ENCODE measurements around the gene SLC25A42. TPM values are rescaled to one million over a fixed set of nuclear protein-coding genes. Genes with fewer than 3 reads are reported as not detected.
"Not testable (repeated sequence)": the region's sequence is repeated elsewhere in the genome, so short reads cannot be mapped to it uniquely, and the experiment has no call there.

Gene SLC25A42
- total and polyA plus RNA-seq, 2 donors (not counting 1 experiment from before 2014, with no cell fraction given): 36.5 to 83.9 TPM

GRCh38 chr19:19133985-19134384 is 70.2 kb downstream of the SLC25A42 start:
- Mint-ChIP-seq H3K4me3 (no peak overlapping the region), H3K27ac (no peak overlapping the region), H3K27me3 (no peaks in the 10 kb centered on the region), H3K9me3 (ENCODE audit: insufficient read depth) (peaks cover 3% of the 10 kb centered on the region), H3K4me1 (peaks cover 35% of the 10 kb centered on the region)
- H3K4me2 ChIP-seq (replicated peaks; ENCODE audit: low read depth, low read length, poor library complexity, severe bottlenecking): no peak overlapping the region
- intact Hi-C loops (cut with micrococcal nuclease): no loop called here
- H3K4me3 ChIP-seq (ENCODE audit: control extremely low read depth in 1 of 5, extremely low read depth in 1 of 5, insufficient read depth in 1 of 5, low read depth in 2 of 5, low read length in 4 of 5): no peak overlapping the region
- peaks cover 0 to 2% of the 10 kb centered on the region in 2 experiments for H3K36me3 ChIP-seq (replicated peaks in 1 of 2; ENCODE audit: control extremely low read depth in 1 of 2, control insufficient read depth in 1 of 2, extremely low read depth in 1 of 2, insufficient read depth in 2 of 2, low read length in 1 of 2)
- H3K27ac ChIP-seq (ENCODE audit: low read length in 2 of 2): no peak overlapping the region
- CTCF ChIA-PET: interaction anchor here (0.9 to 1.5 kb wide), 2 partner anchors 11 to 83 kb away, joined by 3 read pairs; no protein-coding TSS in a partner anchor
- no peak overlapping the region for H2AFZ ChIP-seq (ENCODE audit: insufficient read depth, low read depth, low read length, poor library complexity, severe bottlenecking)
- no peaks in the 10 kb centered on the region for H3K27me3 ChIP-seq (replicated peaks in 1 of 4; ENCODE audit: control extremely low read depth in 1 of 4, control insufficient read depth in 3 of 4, insufficient read depth in 4 of 4, low read length in 3 of 4)
- WGBS (ENCODE audit: insufficient coverage): 90% methylated on average over 2 of the region's 6 CpGs
- TF ChIP-seq EZH2 (IDR thresholded peaks at IDR 0.05; ENCODE audit: borderline replicate concordance, insufficient read depth, low read depth, low read length, poor library complexity, severe bottlenecking) (no peak), CTCF (IDR thresholded peaks at IDR 0.05) (no peak)
- H3K9ac ChIP-seq (ENCODE audit: low read length): no peak overlapping the region
- POLR2A ChIA-PET: no interaction called here
- DNase-seq (no peak), ATAC-seq (ENCODE audit: low read depth) (no peak)
- peaks cover 0 to 17% (median 4%) of the 10 kb centered on the region in 3 donors for H3K9me3 ChIP-seq (ENCODE audit: control extremely low read depth in 1 of 3, control insufficient read depth in 2 of 3, insufficient read depth in 1 of 3, low read length in 2 of 3)
- peaks cover 13 to 26% of the 10 kb centered on the region in 2 donors for H3K4me1 ChIP-seq (ENCODE audit: control insufficient read depth in 2 of 2, insufficient read depth in 2 of 2, low read length in 2 of 2)
- H4K20me1 ChIP-seq (ENCODE audit: control insufficient read depth, insufficient read depth, low read length, poor library complexity, severe bottlenecking): no peaks in the 10 kb centered on the region
- H3K79me2 ChIP-seq (ENCODE audit: control insufficient read depth, insufficient read depth, low read length): peaks cover 15% of the 10 kb centered on the region

- 24% methylated on average over 14 of the region's 21 CpGs for WGBS (ENCODE audit: insufficient coverage)
- peaks cover 41% of the 10 kb centered on the region for H3K4me1 Mint-ChIP-seq
- Histone ChIP-seq H3K27me3 (replicated peaks in 1 of 4; ENCODE audit: control extremely low read depth in 1 of 4, control insufficient read depth in 3 of 4, insufficient read depth in 4 of 4, low read length in 3 of 4) (no peaks in the 10 kb centered on the region), H3K4me2 (replicated peaks; ENCODE audit: low read depth, low read length, poor library complexity, severe bottlenecking) (peak overlapping the region; percentile 62), H3K9me3 (ENCODE audit: control extremely low read depth in 1 of 3, control insufficient read depth in 2 of 3, insufficient read depth in 1 of 3, low read length in 2 of 3) (peaks cover 0 to 17% (median 4%) of the 10 kb centered on the region in 3 donors), H2AFZ (ENCODE audit: insufficient read depth, low read depth, low read length, poor library complexity, severe bottlenecking) (no peak overlapping the region), H3K9ac (ENCODE audit: low read length) (no peak overlapping the region), H4K20me1 (ENCODE audit: control insufficient read depth, insufficient read depth, low read length, poor library complexity, severe bottlenecking) (no peaks in the 10 kb centered on the region), H3K36me3 (replicated peaks in 1 of 2; ENCODE audit: control extremely low read depth in 1 of 2, control insufficient read depth in 1 of 2, extremely low read depth in 1 of 2, insufficient read depth in 2 of 2, low read length in 1 of 2) (peaks cover 0 to 2% of the 10 kb centered on the region in 2 experiments), H3K4me1 (ENCODE audit: control insufficient read depth in 2 of 2, insufficient read depth in 2 of 2, low read length in 2 of 2) (peaks cover 15 to 26% of the 10 kb centered on the region in 2 donors), H3K79me2 (ENCODE audit: control insufficient read depth, insufficient read depth, low read length) (peaks cover 15% of the 10 kb centered on the region), H3K4me3 (ENCODE audit: control extremely low read depth in 1 of 5, extremely low read depth in 1 of 5, insufficient read depth in 1 of 5, low read depth in 2 of 5, low read length in 4 of 5) (no peak overlapping the region), H3K27ac (ENCODE audit: low read length in 2 of 2) (no peak overlapping the region)
- H3K9me3 Mint-ChIP-seq (ENCODE audit: insufficient read depth): peaks cover 3% of the 10 kb centered on the region
- POLR2A ChIA-PET: no interaction called here
- TF ChIP-seq EZH2 (IDR thresholded peaks at IDR 0.05; ENCODE audit: borderline replicate concordance, insufficient read depth, low read depth, low read length, poor library complexity, severe bottlenecking): no peak
- no peak for TF ChIP-seq CTCF (IDR thresholded peaks at IDR 0.05)
- no peaks in the 10 kb centered on the region for H3K27me3 Mint-ChIP-seq
- H3K4me3 Mint-ChIP-seq: peak overlapping the region; percentile 53
- DNase-seq: peak; percentile 63
- no peak overlapping the region for H3K27ac Mint-ChIP-seq
- intact Hi-C loops (cut with micrococcal nuclease): loop anchor here (5.0 kb wide), 1 partner anchor 942 kb away; the partner anchor contains the start of gene MPV17L2
- CTCF ChIA-PET: interaction anchor here (0.6 kb wide), 1 partner anchor 58 kb away, joined by 3 read pairs; no protein-coding TSS in a partner anchor
- ATAC-seq (ENCODE audit: low read depth): no peak
These were observed 70.9 kb downstream of the SLC25A42 start for GRCh38 chr19:19134687-19135158.

- CTCF ChIA-PET: interaction anchor here (0.6 to 2.8 kb wide), 4 partner anchors 12 to 83 kb away, joined by 3 to 13 read pairs (median 5); no protein-coding TSS in a partner anchor
- intact Hi-C loops (cut with micrococcal nuclease): loop anchor here (5.0 kb wide), 1 partner anchor 943 kb away; the partner anchor contains the start of gene MPV17L2
These were observed 71.9 kb downstream of the SLC25A42 start for GRCh38 chr19:19135713-19136112.

More at GRCh38 chr19:19135713-19136112, 71.9 kb downstream of the SLC25A42 start:
- H3K4me2 ChIP-seq (replicated peaks; ENCODE audit: low read depth, low read length, poor library complexity, severe bottlenecking); H3K27me3 ChIP-seq (replicated peaks in 1 of 4; ENCODE audit: control extremely low read depth in 1 of 4, control insufficient read depth in 3 of 4, insufficient read depth in 4 of 4, low read length in 3 of 4); H3K4me3 ChIP-seq (ENCODE audit: control extremely low read depth in 1 of 5, extremely low read depth in 1 of 5, insufficient read depth in 1 of 5, low read depth in 2 of 5, low read length in 4 of 5); H3K9me3 Mint-ChIP-seq (ENCODE audit: insufficient read depth); DNase-seq; H3K27ac Mint-ChIP-seq; ATAC-seq (ENCODE audit: low read depth); H3K36me3 ChIP-seq (replicated peaks in 1 of 2; ENCODE audit: control extremely low read depth in 1 of 2, control insufficient read depth in 1 of 2, extremely low read depth in 1 of 2, insufficient read depth in 2 of 2, low read length in 1 of 2); H4K20me1 ChIP-seq (ENCODE audit: control insufficient read depth, insufficient read depth, low read length, poor library complexity, severe bottlenecking); H2AFZ ChIP-seq (ENCODE audit: insufficient read depth, low read depth, low read length, poor library complexity, severe bottlenecking); H3K4me3 Mint-ChIP-seq; H3K27ac ChIP-seq (ENCODE audit: low read length in 2 of 2); H3K27me3 Mint-ChIP-seq; H3K9ac ChIP-seq (ENCODE audit: low read length); POLR2A ChIA-PET: not testable (repeated sequence)
- Histone ChIP-seq H3K79me2 (ENCODE audit: control insufficient read depth, insufficient read depth, low read length) (peaks cover 15% of the 10 kb centered on the region), H3K4me1 (ENCODE audit: control insufficient read depth in 2 of 2, insufficient read depth in 2 of 2, low read length in 2 of 2) (peaks cover 15 to 26% of the 10 kb centered on the region in 2 donors), H3K9me3 (ENCODE audit: control extremely low read depth in 1 of 3, control insufficient read depth in 2 of 3, insufficient read depth in 1 of 3, low read length in 2 of 3) (peaks cover 0 to 17% (median 4%) of the 10 kb centered on the region in 3 donors)
- no CpG with 5 or more reads among the region's 6 CpGs for WGBS (ENCODE audit: insufficient coverage)
- peaks cover 41% of the 10 kb centered on the region for H3K4me1 Mint-ChIP-seq
